MCF 10A (cell line): ENCODE measurements around the gene LNX1. TPM values are rescaled to one million over a fixed set of nuclear protein-coding genes. Genes with fewer than 3 reads are reported as not detected.

Source experiments
- BruUV-seq: library from RNA; stranded (reverse); fragments of 400-500 nt; replicated peaks from 2 replicates; lab custom pipeline; 2021; lab: Mats Ljungman, UMichigan
- CTCF ChIA-PET: fragments of 300-600 bp; sonication (Branson Sonifier 250); formaldehyde crosslinking; extraction: SDS; loops from one replicate; lab custom pipeline; 2021; ENCODE audit warnings: antibody characterized with exemption, inconsistent platforms; lab: Yijun Ruan, JAX
- POLR2A ChIA-PET: fragments of 300-600, 350-650 bp; sonication (Branson Sonifier 250); formaldehyde crosslinking; extraction: SDS; loops from one replicate; lab custom pipeline; 2020; ENCODE audit warnings: antibody characterized with exemption, inconsistent platforms; lab: Yijun Ruan, JAX
- DNase-seq: peaks from one replicate; pipeline ENCODE4 v3.0.0-alpha.2; 2018; ENCODE audit not compliant: unreplicated experiment
- H3K27ac Mint-ChIP-seq: one replicate; pipeline ENCODE4 v1.8.0; 2022; ENCODE audit warnings: mild to moderate bottlenecking, low read depth, mixed read lengths; ENCODE audit not compliant: unreplicated experiment
- H3K27me3 Mint-ChIP-seq: one replicate; pipeline ENCODE4 v1.8.0; 2022; ENCODE audit warnings: mixed read lengths; ENCODE audit not compliant: insufficient read depth, unreplicated experiment
- H3K36me3 Mint-ChIP-seq: one replicate; pipeline ENCODE4 v1.8.0; 2022; ENCODE audit warnings: mild to moderate bottlenecking, moderate library complexity, mixed read lengths; ENCODE audit not compliant: insufficient read depth, unreplicated experiment
- H3K4me1 Mint-ChIP-seq: one replicate; pipeline ENCODE4 v1.8.0; 2022; ENCODE audit warnings: mixed read lengths; ENCODE audit not compliant: insufficient read depth, unreplicated experiment
- H3K4me3 Mint-ChIP-seq: one replicate; pipeline ENCODE4 v1.8.0; 2022; ENCODE audit warnings: mild to moderate bottlenecking, moderate library complexity, mixed read lengths; ENCODE audit not compliant: unreplicated experiment
- H3K9me3 Mint-ChIP-seq: one replicate; pipeline ENCODE4 v1.8.0; 2022; ENCODE audit warnings: mixed read lengths; ENCODE audit not compliant: unreplicated experiment
- CTCF ChIP-seq: fragments of 200-600 bp; IDR thresholded peaks from one replicate; pipeline ENCODE4 v1.8.0; 2022; ENCODE audit warnings: antibody characterized with exemption, mild to moderate bottlenecking; ENCODE audit not compliant: unreplicated experiment
- intact Hi-C: fragments of 100-400 bp; cut with micrococcal nuclease; formaldehyde crosslinking; loops from 2 replicates; pipeline ENCODE4 v1.14.1; 2022
- total RNA-seq: library from RNA; stranded (reverse); gene quantifications from 2 replicates; pipeline ENCODE4 v1.2.3, GENCODE V29; 2022

Gene LNX1
- total RNA-seq, 1 experiment from 2014 or later = not detected

- POLR2A ChIA-PET = no interaction called here
- no peaks in the 10 kb centered on the region for H3K9me3 Mint-ChIP-seq
- no peak for DNase-seq
- H3K27ac Mint-ChIP-seq = no peak overlapping the region
- BruUV-seq = no TSS peak
- intact Hi-C loops = loop anchor here (2.0 to 5.0 kb wide), 3 partner anchors 298 to 720 kb away; partner anchors contain the start of gene PDGFRA
- no peaks in the 10 kb centered on the region for H3K27me3 Mint-ChIP-seq
- H3K4me3 Mint-ChIP-seq = no peak overlapping the region
- CTCF ChIA-PET = interaction anchor here (0.6 to 1.6 kb wide), 7 partner anchors 17 to 721 kb away, joined by 3 to 8 read pairs (median 3); no protein-coding TSS in a partner anchor
- TF ChIP-seq CTCF = no peak
- H3K36me3 Mint-ChIP-seq = no peaks in the 10 kb centered on the region
- H3K4me1 Mint-ChIP-seq = peaks cover 10% of the 10 kb centered on the region
Measured at GRCh38 chr4:53507058-53507457, 84.2 kb downstream of the LNX1 start.

GRCh38 chr4:53505947-53506346, 85.3 kb downstream of the LNX1 start:
- no TSS peak for BruUV-seq
- Mint-ChIP-seq H3K4me1 (peaks cover 14% of the 10 kb centered on the region), H3K27me3 (no peaks in the 10 kb centered on the region), H3K4me3 (no peak overlapping the region), H3K9me3 (no peaks in the 10 kb centered on the region), H3K36me3 (no peaks in the 10 kb centered on the region), H3K27ac (no peak overlapping the region)
- intact Hi-C loops = loop anchor here (2.0 to 5.0 kb wide), 3 partner anchors 299 to 721 kb away; partner anchors contain the start of gene PDGFRA
- DNase-seq = peak; percentile 33
- POLR2A ChIA-PET = interaction anchor here (1.6 kb wide), 1 partner anchor 148 kb away, joined by 4 read pairs; no protein-coding TSS in a partner anchor
- no peak for TF ChIP-seq CTCF
- CTCF ChIA-PET = interaction anchor here (0.7 to 1.6 kb wide), 9 partner anchors 13 to 728 kb away, joined by 3 to 8 read pairs (median 4); no protein-coding TSS in a partner anchor

DNA sequence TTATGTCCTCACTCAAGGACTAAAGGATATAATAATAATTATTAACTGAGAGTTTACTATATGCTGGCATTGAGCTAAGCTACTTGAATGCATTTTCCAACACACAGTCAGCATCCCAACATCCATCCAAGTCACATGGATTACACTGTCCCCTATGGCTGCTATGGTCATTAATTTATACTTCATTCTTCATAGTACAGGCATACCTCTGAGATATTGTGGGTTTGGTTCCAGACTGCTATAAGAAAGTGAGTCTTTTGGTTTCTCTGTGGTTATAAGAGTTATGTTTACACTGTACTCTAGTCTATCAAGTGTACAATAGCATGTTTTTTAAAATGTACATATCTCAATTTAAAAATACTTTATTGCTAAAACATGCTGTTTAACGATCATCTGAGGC, 89.2 kb downstream of the LNX1 start:
- H3K4me1 Mint-ChIP-seq = peaks cover 5% of the 10 kb centered on the region
- CTCF ChIA-PET = interaction anchor here (0.6 to 1.7 kb wide), 4 partner anchors 9 to 691 kb away, joined by 3 to 6 read pairs (median 3); no protein-coding TSS in a partner anchor
- H3K4me3 Mint-ChIP-seq = no peak overlapping the region
- intact Hi-C loops = no loop called here
- no peaks in the 10 kb centered on the region for H3K36me3 Mint-ChIP-seq
- no peak overlapping the region for H3K27ac Mint-ChIP-seq
- POLR2A ChIA-PET = no interaction called here
- no TSS peak for BruUV-seq
- TF ChIP-seq CTCF = no peak
- DNase-seq = no peak
- no peaks in the 10 kb centered on the region for H3K9me3 Mint-ChIP-seq
- no peaks in the 10 kb centered on the region for H3K27me3 Mint-ChIP-seq

GRCh38 chr4:53501561-53501960, 89.7 kb downstream of the LNX1 start:
- peak; percentile 64 for DNase-seq
- BruUV-seq = no TSS peak
- no peak for TF ChIP-seq CTCF
- no peak overlapping the region for H3K4me3 Mint-ChIP-seq
- H3K27ac Mint-ChIP-seq = no peak overlapping the region
- H3K27me3 Mint-ChIP-seq = no peaks in the 10 kb centered on the region
- no peaks in the 10 kb centered on the region for H3K9me3 Mint-ChIP-seq
- ChIA-PET POLR2A (no interaction called here), CTCF (interaction anchor here (1.1 to 1.7 kb wide), 2 partner anchors 9 to 11 kb away, joined by 3 to 6 read pairs; no protein-coding TSS in a partner anchor)
- peaks cover 5% of the 10 kb centered on the region for H3K4me1 Mint-ChIP-seq
- no peaks in the 10 kb centered on the region for H3K36me3 Mint-ChIP-seq
- intact Hi-C loops = no loop called here
